GM19467 (cell line): Measurements from ENCODE around the gene FKBP14.

ENCODE experiments used
- ATAC-seq: cut with Tn5 transposase; IDR thresholded peaks from one replicate; pipeline ENCODE4 v1.9.1; 2021; ENCODE audit warnings: mild to moderate bottlenecking, moderate library complexity; ENCODE audit not compliant: unreplicated experiment

The FKBP14 gene

DNA sequence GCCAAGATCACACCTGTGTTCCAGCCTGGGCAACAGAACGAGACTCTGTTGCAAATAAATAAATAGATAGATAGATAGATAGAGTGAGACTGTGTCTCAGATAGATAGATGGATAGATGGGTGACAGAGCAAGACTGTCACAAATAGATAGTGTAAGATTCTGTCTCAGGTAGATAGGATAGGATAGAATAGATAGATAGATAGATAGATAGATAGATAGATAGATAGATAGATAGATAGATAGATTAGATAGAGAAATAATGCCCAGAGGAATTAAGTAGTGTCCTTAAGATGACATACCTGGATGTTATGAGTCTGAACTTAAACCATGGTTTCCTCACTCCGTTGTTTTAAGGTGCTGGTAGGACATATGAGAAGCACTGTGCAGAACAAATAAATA is 9.7 kb upstream of the FKBP14 start:
- ATAC-seq, result no peak

GRCh38 chr7:30034501-30034900 is 8.0 kb upstream of the FKBP14 start:
- no peak for ATAC-seq

DNA sequence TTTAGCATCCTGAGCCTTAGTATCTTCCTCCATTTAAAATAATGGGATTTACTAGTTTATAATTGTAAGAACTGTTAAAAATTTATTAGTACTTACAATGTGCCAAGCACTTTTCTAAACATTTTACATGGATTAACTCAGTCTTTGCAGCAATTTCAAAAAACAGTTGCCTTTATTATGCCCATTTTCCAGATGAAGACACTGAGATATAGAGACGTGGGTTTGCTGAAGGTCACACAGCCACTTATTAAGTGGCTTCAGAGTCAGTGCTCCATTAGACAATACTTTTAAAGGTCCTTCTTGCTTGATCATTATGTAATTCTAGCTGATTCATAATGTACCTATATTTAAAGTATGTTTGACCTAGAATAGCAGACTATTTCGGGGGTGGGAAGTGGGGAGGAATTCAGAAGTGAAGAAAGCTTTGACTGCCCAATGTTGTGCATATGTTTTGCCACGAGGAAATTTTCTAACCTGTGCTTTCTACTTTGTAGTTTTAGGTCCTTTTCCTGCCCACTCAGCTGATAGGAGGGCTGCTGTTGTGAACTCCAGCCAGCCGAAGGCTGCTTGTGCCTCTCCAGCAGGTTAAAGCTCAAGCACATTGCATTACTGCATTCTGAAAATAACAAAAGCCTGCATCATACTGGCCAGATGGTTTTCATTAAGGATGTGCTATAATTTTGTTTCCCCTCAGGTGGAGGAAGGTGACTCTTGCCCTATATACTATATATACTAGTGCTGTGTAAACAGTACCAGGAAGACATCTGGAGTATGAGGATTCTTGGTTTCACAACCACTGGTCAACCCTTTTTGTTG is 6.0 kb upstream of the FKBP14 start:
- ATAC-seq, result no peak

- no peak for ATAC-seq
Measured at GRCh38 chr7:30029696-30030095, 3.2 kb upstream of the FKBP14 start.

DNA sequence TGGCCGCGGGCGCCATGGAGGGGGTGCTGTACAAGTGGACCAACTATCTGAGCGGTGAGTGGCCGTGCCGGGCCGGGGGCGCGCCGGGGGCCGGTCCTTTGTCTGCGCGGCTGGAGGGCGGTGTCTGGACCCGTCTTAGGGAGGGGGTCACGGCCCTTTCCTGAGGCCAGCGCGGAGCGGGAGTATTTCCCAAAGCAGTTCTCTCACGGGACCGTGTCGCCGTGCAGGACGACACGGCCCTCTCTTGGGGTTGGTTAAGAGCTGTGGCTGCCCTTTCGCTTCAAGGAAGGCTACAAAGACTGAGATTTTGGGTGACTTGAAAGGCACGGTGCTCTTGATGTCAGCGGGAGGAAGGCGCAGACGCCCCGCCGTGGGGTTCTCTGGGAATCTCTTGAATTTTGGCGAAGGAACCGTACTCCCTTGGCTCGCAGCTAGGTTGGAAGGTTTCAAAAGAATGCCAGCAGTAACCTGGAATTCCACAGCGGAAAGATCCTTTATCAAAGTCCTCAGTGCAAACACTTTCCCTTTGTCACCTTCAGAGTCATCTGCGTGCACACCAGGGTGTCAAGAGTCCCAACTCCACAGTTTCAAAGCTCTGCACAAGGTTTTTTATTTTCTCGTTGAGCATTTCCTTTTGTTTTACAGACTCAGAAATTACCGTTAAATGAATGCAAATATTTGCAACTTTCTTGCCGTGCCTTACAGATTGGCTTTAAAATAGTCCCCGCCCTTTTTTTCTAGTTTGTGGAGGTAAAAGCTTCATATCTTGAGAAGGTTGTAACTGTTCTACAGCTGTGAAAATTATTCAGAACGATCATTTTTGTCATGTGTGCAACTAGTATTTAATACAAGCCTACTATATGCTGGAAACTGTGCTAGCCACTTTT is 2.5 kb upstream of the FKBP14 start:
- peak; percentile 12 for ATAC-seq

DNA sequence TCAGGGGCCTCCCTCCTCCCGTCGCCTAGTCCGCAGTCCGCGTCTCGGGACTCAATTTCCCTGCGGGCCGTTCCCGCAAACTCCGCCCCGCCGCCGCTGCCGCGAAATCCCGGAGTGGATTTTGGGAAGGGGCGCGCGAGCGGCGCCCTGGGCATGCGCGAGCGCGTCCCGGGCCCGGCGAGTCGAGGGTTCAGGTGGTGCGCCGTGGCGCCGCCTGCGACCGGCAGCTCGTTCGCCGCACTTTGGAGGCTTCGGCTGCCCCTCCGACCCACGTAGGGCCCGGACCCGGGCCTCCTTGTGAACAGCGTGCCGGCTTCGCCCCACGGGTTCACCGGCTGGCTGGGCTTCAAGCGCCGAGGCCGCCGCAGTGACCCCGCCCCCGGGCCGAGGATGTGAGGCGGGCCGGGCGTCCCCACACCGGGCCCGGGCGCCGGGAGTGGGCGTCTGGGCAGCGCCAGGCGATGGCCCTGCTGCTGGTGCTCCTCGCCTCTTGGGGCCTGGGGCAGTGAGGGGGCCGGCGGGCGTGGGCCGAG is 1.8 kb upstream of the FKBP14 start, which contains the start of gene PLEKHA8:
TSS of gene PLEKHA8 (plus strand) at position 197 of the 533 bp plus-strand sequence. CDS start 351 bp downstream, outside the sequence.
- peak; percentile 44 for ATAC-seq

DNA sequence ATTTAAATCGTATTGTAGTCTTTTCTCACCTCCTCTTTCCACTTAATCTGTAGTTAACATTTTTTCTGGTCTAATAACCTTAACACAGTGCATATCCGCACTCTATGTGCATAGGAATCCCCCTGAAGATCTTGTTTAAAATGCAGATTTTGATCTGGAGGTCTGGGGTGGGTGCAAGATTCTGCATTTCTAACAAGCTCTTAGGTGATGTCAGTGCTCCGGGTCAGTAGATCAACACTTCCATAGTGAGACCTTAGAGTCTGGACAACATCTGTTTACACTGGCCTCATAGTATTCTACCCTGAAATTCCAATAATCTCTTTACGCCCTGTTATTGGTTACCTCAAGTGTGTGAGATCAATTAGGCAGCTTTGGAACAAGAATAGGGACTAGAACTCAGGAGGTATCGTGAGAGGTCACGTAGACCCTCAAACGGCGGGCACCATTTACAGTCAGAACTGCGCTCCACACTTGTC is 1.3 kb upstream of the FKBP14 start:
- peak; percentile 1 for ATAC-seq

DNA sequence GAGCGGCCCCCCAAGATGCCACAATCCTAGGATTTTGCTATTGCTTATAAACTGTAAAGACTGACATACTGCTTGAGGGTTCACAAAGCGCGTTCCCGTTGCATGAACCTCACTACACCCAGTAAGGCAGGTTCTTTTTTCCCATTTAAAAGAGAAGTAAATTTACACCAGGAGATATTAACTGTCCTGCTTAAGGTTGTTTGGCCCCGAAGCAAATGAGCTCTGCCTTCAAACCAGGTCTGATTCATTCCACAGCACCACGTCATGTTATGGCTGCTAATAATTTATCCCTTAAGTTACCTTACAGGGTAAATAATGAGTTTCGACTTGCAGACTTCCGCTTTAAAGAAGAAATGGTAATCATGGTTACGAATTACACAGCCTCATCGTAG is 559 bp upstream of the FKBP14 start:
- ATAC-seq, result no peak

GRCh38 chr7:30023524-30023923 is 3.0 kb downstream of the FKBP14 start:
- no peak for ATAC-seq

DNA sequence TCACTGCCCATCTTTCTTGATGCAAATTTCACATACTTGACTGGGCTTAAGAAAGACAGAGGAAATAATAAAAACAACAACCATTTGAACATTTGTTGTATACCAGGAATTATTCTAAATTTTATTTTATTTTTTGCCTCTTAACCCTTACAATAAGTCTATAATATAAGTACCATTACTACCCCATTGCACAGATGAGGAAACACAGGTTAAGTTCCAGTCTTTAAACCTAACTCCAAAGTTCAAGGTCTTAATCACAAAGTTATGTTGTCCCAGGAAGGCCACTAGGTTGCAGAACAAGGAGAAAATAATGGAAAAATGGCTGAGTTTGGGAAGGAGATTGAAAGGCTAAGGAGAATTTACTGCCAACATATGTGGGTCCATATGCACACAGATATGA is 3.5 kb downstream of the FKBP14 start:
- ATAC-seq, result no peak

- no peak for ATAC-seq
Measured at GRCh38 chr7:30020535-30020934, 6.0 kb downstream of the FKBP14 start.

GRCh38 chr7:30019960-30020359 is 6.5 kb downstream of the FKBP14 start:
- no peak for ATAC-seq

DNA sequence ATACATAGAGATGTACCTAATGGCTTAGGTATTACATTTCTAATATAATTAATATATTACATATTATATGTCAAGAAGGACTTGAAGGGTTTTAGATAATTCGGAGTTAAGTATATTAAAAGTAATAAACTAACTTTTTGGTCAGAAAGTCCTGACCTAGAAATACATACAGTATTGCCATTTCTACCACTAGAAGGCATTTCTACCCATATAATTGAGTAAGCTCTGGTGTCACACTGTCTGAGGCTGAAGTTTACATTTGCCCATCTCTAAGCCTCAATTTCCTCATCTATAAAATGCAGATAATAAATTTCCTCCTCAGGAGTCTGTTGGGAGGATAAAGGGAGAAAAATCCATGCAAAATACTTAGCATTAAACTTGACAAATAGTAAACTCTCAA is 7.1 kb downstream of the FKBP14 start:
- ATAC-seq, result no peak

DNA sequence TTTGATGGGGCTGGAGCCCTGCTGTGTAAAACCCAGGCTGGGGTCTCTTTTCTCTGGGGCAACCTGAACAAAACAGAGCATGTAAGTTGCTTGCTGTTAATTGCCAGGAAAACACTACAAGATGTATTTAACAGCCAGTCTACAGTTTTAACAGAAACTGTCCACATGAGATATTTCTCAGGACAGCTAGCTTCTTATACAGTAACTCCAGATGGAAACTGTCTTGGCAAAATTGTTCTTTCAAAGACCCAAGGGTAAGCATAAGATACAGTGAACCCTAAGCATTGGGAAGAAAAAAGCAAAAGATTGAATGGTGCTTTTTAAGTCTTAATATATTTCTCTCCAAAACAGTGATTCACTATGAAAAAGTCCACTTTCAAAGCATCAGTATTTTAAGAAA is 8.1 kb downstream of the FKBP14 start:
- ATAC-seq, result no peak

DNA sequence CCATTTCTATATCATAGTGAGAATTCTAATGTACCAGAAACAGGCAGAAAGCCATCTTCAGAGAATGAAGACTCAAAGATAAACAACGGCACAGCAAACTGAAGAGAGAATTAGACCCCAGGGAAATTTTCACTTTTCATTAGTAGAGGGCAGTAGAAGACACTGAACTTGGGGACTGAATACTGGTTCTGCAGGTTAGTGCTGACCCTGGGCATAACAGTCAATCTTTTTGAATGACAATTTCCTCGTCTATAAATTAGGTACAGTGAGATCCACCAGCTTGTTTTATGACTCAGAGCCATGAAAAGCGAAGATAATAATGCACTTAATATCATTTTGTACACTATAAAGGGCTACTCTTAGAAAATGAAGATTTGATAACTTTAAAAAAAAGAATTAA is 13.7 kb downstream of the FKBP14 start:
- no peak for ATAC-seq

DNA sequence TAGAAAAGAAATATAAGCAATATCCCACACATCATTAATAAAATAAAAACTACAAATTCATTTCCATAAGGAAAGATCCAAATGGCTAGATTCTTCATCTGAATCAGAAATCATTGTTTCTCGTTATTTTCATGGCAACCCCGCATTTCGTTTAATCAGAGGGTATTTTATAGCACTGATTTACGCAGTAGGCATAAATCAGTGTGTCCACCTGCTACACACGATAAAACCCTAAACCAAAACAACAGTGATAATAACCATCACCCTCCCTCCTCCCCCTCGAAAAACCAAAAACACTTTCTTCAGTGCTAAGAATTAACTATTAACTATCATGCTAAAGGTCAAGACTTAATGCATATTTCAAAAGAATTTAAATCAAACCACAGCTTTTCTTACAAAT is 16.5 kb downstream of the FKBP14 start:
- ATAC-seq, result no peak

DNA sequence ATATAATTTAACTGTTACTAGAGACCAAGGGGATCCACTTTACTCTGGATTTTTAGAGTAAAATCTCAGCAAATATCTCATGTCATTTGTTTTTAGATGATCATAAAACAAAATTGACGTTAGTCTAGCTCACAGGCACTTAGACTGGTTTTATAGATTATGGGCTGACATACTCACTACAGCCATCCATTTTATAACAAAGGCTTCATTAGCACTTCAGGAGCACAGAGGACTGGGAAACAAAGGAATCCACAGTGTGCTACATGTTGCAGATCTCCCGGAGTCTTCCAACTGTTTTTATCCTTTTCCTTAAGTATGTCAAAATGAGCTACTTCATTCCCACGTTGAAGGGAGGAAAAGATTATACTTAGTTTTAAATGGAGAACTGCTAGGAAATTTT is 21.0 kb downstream of the FKBP14 start:
- ATAC-seq, result no peak

- ATAC-seq, result no peak
Measured at GRCh38 chr7:30003098-30003497, 23.4 kb downstream of the FKBP14 start.

GRCh38 chr7:30001998-30002397 is 24.5 kb downstream of the FKBP14 start:
- no peak for ATAC-seq

DNA sequence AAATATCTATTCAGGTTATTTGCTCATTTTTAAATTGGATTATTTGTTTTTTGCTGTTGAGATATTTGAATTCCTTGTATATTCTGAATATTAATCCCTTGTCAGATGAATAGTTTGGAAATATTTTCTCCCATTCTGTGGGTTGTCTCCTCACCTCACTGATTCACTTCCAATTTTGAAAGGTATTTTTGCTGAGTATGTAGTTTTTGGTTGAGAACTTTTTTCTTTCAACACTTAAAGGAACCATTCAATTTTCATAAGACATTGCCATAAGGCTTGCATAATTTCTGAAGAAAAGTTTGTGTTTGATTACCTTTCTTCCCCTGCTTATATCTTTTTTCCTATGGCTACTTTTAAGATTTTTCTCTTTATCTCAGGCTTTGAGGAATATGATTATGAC is 28.0 kb downstream of the FKBP14 start:
- ATAC-seq, result no peak

GRCh38 chr7:29996321-29996720 is 30.2 kb downstream of the FKBP14 start:
- ATAC-seq, result no peak

DNA sequence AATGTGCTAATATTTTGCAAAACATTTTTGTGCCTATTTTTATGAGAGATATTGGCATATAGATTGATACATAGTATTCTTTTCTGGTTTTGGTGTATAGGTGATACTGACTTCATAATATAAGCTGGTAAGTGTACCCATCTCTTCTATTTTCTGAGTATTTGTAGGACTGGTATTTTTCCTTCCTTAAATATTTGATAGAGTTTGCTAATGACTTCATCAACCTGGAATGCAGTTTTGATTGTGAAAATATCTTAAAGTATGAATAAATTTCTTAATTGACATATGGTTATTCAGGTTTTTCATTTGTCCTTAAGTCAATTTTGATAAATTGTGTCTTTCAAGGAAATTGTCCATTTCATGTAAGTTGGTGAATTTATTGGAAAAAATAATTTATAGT is 30.9 kb downstream of the FKBP14 start:
- no peak for ATAC-seq
